GM13976 (cell line): ENCODE measurements around the gene PSMB2.

Experiments
- DNase-seq: peaks from one replicate; pipeline ENCODE4 v3.0.0; 2012; ENCODE audit warnings: low spot score
- in situ Hi-C: fragments of 300-500 bp; cut with MboI; formaldehyde crosslinking; loops from one replicate; pipeline ENCODE4 v1.12.0; 2022; ENCODE audit warnings: low sequenced_read_pairs, mixed read lengths, inconsistent platforms; ENCODE audit not compliant: unreplicated experiment
- TF ChIP-seq, protein P1 (sequence below): IDR thresholded peaks from 2 replicates; pipeline ENCODE4 v1.5.1; 2012; ENCODE audit warnings: borderline replicate concordance, mild to moderate bottlenecking; ENCODE audit not compliant: insufficient read depth; ENCODE audit errors: extremely low read depth, missing control alignments, control extremely low read depth

The PSMB2 gene

DNA sequence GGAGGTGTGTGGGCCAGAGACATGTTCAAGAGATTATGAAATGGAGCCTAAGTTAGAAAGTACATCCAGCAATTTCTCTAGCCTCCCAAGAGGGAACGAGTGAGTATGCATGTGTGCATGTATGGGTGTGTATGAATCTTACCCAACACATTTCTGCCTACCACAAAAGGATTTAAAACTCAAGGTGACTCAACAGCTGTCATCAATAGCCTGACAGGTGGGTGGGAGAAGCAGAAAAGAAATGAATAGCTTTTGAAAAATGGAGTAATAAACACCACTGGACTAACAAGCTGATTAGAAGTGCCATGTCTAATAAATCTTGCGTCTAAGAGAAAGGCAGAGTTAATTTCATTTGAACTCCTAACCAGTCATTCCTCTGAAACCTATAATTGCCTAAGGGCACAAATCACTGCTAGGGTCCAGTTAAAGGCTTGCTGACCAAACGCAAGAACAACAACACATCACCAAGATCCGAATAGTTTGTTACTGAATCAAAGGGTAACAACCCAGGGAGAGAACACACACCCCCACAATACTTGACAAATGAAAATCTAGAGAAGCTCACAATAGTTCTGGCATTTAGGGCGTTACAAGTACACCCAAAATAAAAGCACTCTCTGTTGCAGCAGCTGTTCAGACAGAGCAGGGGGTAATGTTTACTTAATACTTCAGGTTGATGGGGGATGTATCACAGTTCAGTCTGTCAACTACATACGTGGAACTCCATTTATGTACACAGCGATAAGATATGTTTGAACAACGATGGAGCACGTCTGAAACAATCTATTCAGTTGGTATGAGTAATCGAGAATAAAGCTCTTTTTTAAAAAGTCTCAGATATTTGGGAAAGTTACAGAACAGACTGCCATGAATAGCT lies 85.5 kb downstream of the PSMB2 start:
- no peak for DNase-seq
- TF ChIP-seq, protein P1, sequence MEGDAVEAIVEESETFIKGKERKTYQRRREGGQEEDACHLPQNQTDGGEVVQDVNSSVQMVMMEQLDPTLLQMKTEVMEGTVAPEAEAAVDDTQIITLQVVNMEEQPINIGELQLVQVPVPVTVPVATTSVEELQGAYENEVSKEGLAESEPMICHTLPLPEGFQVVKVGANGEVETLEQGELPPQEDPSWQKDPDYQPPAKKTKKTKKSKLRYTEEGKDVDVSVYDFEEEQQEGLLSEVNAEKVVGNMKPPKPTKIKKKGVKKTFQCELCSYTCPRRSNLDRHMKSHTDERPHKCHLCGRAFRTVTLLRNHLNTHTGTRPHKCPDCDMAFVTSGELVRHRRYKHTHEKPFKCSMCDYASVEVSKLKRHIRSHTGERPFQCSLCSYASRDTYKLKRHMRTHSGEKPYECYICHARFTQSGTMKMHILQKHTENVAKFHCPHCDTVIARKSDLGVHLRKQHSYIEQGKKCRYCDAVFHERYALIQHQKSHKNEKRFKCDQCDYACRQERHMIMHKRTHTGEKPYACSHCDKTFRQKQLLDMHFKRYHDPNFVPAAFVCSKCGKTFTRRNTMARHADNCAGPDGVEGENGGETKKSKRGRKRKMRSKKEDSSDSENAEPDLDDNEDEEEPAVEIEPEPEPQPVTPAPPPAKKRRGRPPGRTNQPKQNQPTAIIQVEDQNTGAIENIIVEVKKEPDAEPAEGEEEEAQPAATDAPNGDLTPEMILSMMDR = no peak
- in situ Hi-C loops = no loop called here

DNA sequence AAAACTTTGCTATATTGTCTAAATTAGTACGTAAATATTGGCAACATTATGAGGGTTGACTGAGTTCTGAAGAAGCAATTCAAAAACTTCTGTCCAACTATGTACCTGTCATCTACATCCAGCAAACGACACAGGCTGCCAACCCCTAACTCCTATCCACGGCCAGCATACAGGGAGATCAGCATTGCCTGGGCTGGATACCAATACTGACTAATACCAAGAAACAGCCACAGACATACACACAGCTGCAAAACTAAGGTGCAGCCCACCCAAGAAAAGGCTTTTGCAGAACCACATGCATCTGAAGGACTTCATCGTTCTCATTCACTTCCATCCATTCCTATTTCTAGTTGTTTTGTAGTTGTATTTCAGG lies 86.1 kb downstream of the PSMB2 start:
- TF ChIP-seq, protein P1 = no peak
- in situ Hi-C loops = no loop called here
- DNase-seq = no peak

DNA sequence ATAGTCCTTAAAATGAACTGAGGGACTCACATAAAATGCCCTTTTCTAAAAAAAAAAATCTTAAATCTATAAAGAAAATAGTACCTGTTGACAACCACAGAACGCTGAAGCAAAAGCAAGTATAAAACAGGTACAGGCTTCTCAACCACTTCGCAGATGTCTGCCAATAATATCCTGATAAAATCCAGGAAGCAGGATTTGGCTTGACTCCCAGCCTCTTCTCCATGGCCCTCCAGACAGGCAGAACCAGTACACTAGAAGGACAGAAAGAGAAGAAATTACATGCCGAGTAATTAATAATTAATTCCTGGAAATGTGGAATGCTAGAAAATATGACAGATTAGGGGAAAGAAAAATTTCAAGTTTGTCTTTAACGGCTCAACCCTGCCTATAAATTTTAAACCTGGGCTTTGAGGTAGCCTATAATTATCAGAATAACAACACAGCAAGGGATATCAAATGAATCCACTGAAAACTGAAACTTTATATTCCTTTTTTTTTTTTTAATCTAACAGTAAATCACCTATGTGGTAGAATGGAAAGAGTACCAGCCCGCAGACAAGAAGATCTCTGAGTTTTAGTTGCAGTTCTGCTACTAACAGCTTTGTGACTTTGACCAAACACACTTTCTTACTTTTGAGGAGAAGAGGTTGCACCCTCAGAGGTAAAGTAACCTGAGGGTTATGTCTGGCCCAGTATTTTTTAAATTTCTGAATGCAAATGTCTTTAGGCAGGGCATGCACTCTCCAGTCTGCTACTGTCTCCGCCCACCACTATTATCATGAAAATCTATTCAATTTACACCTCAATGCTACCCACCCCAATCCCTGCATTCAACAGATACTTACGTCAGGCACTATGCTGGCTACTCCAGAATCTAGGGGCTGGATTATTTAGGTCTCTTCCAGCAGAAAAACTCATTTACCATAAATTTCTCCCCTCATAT lies 86.8 kb downstream of the PSMB2 start:
- in situ Hi-C loops = no loop called here
- TF ChIP-seq, protein P1 = no peak
- no peak for DNase-seq

DNA sequence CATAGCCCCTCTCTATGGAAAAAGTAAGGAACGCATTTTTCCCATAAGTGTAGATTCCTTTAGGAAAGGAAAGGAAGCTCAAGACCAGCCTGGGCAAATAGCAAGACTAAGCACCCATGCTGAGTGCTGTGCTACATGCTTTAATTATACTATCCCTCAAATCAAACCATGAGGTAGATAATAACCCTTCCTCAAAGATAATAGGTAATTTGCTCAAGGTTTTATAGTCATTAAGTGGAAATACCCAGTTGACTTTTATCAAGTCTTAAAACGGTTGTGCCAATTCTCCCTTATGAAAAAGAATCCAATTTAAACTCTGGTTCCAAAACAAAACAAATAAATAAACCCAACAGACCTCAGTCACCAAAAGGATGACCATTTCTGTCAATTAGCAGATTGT lies 87.5 kb downstream of the PSMB2 start:
- in situ Hi-C loops = no loop called here
- DNase-seq = no peak
- TF ChIP-seq, protein P1 = no peak
